ENCODE measurements around the gene HYAL3.

GRCh38 chr3:50321336-50322114, 22.3 kb upstream of the HYAL3 start:
- TF ChIP-seq EZH2phosphoT487 (IDR thresholded peaks at IDR 0.05; ENCODE audit: borderline replicate concordance, low read depth, low read length) (no peak), CTCF (conservative IDR thresholded peaks at IDR 0.05; ENCODE audit: low read length) (peak; percentile 75)
